ENCODE results near the gene ATG2B.

Gene ATG2B

GRCh38 chr14:96263347-96264199 lies 99.6 kb downstream of the ATG2B start:
- H3K4me3 ChIP-seq = no peak overlapping the region
- H3K27ac ChIP-seq = no peak overlapping the region
- peaks cover 3% of the 10 kb centered on the region; the same call in 1 of the 2 replicates for H3K9me3 ChIP-seq (ENCODE audit: low read depth, low read length)
- H3K9ac ChIP-seq (ENCODE audit: insufficient read length) = no peak overlapping the region
- no peak for DNase-seq (ENCODE audit: low read depth, low spot score)
- TF ChIP-seq POLR2AphosphoS5 (IDR thresholded peaks at IDR 0.05; ENCODE audit: borderline replicate concordance, low read depth, low read length) (no peak), FOXP2 (optimal IDR thresholded peaks at IDR 0.05; ENCODE audit: control extremely low read depth, extremely low read length, insufficient read depth) (no peak), EZH2 (IDR thresholded peaks at IDR 0.05) (no peak)
- no peaks in the 10 kb centered on the region for H3K36me3 ChIP-seq (ENCODE audit: insufficient read depth, low read length)

GRCh38 chr14:96261772-96262655 lies 101.1 kb downstream of the ATG2B start:
- no peak overlapping the region for H3K9ac ChIP-seq (ENCODE audit: insufficient read length)
- H3K9me3 ChIP-seq (ENCODE audit: low read depth, low read length) = peaks cover 3% of the 10 kb centered on the region; the same call in 1 of the 2 replicates
- H3K36me3 ChIP-seq (ENCODE audit: insufficient read depth, low read length) = no peaks in the 10 kb centered on the region
- TF ChIP-seq POLR2AphosphoS5 (IDR thresholded peaks at IDR 0.05; ENCODE audit: borderline replicate concordance, low read depth, low read length) (no peak), EZH2 (IDR thresholded peaks at IDR 0.05) (no peak), FOXP2 (optimal IDR thresholded peaks at IDR 0.05; ENCODE audit: control extremely low read depth, extremely low read length, insufficient read depth) (no peak)
- no peak overlapping the region for H3K27ac ChIP-seq
- DNase-seq (ENCODE audit: low read depth, low spot score) = no peak
- no peak overlapping the region for H3K4me3 ChIP-seq

DNA sequence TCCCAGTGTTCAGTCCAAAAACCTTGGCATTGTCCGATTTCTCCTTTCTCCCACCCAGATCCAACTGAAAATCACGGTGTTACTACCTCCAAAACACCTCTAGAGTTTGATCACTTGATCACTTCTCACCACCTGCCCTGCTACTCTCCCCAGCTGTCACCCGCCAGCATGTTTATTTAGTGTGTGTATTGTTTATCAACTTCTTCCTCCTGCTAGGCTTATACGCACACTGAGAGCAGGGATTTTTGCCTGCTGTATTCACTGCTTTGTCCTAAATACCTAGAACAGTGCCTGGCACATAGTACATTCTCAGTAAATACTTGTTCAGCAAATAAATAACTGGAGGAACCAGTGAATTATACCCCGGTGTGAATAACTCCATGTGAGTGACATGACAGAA lies 102.1 kb downstream of the ATG2B start:
- no peak for TF ChIP-seq EZH2 (IDR thresholded peaks at IDR 0.05)
- TF ChIP-seq POLR2AphosphoS5 (IDR thresholded peaks at IDR 0.05; ENCODE audit: borderline replicate concordance, low read depth, low read length) = no peak
- TF ChIP-seq FOXP2 (optimal IDR thresholded peaks at IDR 0.05; ENCODE audit: control extremely low read depth, extremely low read length, insufficient read depth) = no peak
- no peak for DNase-seq (ENCODE audit: low read depth, low spot score)
- H3K9me3 ChIP-seq (ENCODE audit: low read depth, low read length) = peaks cover 3% of the 10 kb centered on the region; the same call in 1 of the 2 replicates
- no peak overlapping the region for H3K27ac ChIP-seq
- H3K36me3 ChIP-seq (ENCODE audit: insufficient read depth, low read length) = no peaks in the 10 kb centered on the region
- H3K4me3 ChIP-seq = no peak overlapping the region
- no peak overlapping the region for H3K9ac ChIP-seq (ENCODE audit: insufficient read length)

DNA sequence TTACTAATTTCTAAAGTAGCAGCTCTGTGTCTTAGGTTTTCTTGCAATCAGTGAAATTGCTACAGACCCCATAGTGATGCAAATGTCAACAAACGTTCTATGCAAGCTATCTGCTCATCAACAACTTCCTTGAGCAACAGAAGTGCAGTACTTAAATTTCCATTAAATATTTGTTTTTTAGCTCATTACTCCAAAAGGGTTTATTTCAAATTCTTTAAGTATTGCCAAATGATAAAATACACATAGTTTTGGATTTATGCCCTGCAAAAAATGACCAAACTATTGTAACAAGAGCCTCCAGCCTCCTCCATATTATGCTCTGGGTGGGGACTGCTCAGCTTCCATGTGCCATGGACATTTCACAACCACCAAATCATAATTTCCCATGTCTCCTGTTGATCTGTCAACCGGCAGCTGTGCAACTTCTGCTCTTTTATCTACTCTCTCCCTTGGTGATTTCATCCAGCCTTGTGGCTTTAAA lies 102.8 kb downstream of the ATG2B start:
- no peak overlapping the region for H3K9ac ChIP-seq (ENCODE audit: insufficient read length)
- H3K9me3 ChIP-seq (ENCODE audit: low read depth, low read length) = peaks cover 3% of the 10 kb centered on the region; the same call in 1 of the 2 replicates
- H3K27ac ChIP-seq = no peak overlapping the region
- no peak overlapping the region for H3K4me3 ChIP-seq
- TF ChIP-seq FOXP2 (optimal IDR thresholded peaks at IDR 0.05; ENCODE audit: control extremely low read depth, extremely low read length, insufficient read depth) = no peak
- no peaks in the 10 kb centered on the region for H3K36me3 ChIP-seq (ENCODE audit: insufficient read depth, low read length)
- no peak for DNase-seq (ENCODE audit: low read depth, low spot score)

DNA sequence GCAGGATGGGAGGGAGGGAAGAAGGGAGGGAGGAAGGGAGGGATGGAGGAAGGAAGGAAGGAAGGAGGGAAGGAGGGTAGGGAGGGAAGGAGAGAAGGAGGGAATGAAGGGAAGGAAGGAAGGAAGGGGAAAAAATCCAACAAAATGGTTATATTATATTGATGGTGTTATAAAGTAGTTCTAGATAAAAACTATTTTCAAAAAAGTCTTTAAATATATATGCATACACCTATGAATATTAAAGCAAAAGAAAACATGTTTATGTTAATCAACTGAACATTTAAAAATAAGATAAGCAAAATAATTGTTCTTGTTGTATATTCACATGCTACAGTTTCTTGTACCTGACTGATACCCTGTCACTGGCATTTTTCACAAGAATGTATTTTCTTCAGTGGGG lies 105.2 kb downstream of the ATG2B start:
- H3K9me3 ChIP-seq (ENCODE audit: low read depth, low read length) = peaks cover 3% of the 10 kb centered on the region; the same call in 1 of the 2 replicates
- no peak overlapping the region for H3K9ac ChIP-seq (ENCODE audit: insufficient read length)
- no peak for DNase-seq (ENCODE audit: low read depth, low spot score)
- no peak overlapping the region for H3K27ac ChIP-seq
- TF ChIP-seq POLR2AphosphoS5 (IDR thresholded peaks at IDR 0.05; ENCODE audit: borderline replicate concordance, low read depth, low read length) (no peak), FOXP2 (optimal IDR thresholded peaks at IDR 0.05; ENCODE audit: control extremely low read depth, extremely low read length, insufficient read depth) (no peak), EZH2 (IDR thresholded peaks at IDR 0.05) (no peak)
- H3K4me3 ChIP-seq = no peak overlapping the region
- H3K36me3 ChIP-seq (ENCODE audit: insufficient read depth, low read length) = no peaks in the 10 kb centered on the region

GRCh38 chr14:96257056-96257455 lies 106.1 kb downstream of the ATG2B start:
- Histone ChIP-seq H3K9me3 (ENCODE audit: low read depth, low read length) (peaks cover 3% of the 10 kb centered on the region; the same call in 1 of the 2 replicates), H3K36me3 (ENCODE audit: insufficient read depth, low read length) (no peaks in the 10 kb centered on the region), H3K4me3 (no peak overlapping the region), H3K27ac (no peak overlapping the region), H3K9ac (ENCODE audit: insufficient read length) (no peak overlapping the region)
- TF ChIP-seq FOXP2 (optimal IDR thresholded peaks at IDR 0.05; ENCODE audit: control extremely low read depth, extremely low read length, insufficient read depth) (no peak), EZH2 (IDR thresholded peaks at IDR 0.05) (no peak), POLR2AphosphoS5 (IDR thresholded peaks at IDR 0.05; ENCODE audit: borderline replicate concordance, low read depth, low read length) (no peak)
- no peak for DNase-seq (ENCODE audit: low read depth, low spot score)

- no peak overlapping the region for H3K4me3 ChIP-seq
- no peaks in the 10 kb centered on the region for H3K36me3 ChIP-seq (ENCODE audit: insufficient read depth, low read length)
- DNase-seq (ENCODE audit: low read depth, low spot score) = no peak
- H3K9me3 ChIP-seq (ENCODE audit: low read depth, low read length) = peaks cover 3% of the 10 kb centered on the region; the same call in 1 of the 2 replicates
- TF ChIP-seq FOXP2 (optimal IDR thresholded peaks at IDR 0.05; ENCODE audit: control extremely low read depth, extremely low read length, insufficient read depth) (no peak), EZH2 (IDR thresholded peaks at IDR 0.05) (no peak), POLR2AphosphoS5 (IDR thresholded peaks at IDR 0.05; ENCODE audit: borderline replicate concordance, low read depth, low read length) (no peak)
- H3K9ac ChIP-seq (ENCODE audit: insufficient read length) = no peak overlapping the region
- H3K27ac ChIP-seq = no peak overlapping the region
Observed at GRCh38 chr14:96256407-96256806, 106.7 kb downstream of the ATG2B start.
